IMR-90 (cell line): ENCODE data around the gene TMTC2. TPM values are rescaled to one million over a fixed set of nuclear protein-coding genes. Genes with fewer than 3 reads are reported as not detected.

Source experiments
- ATAC-seq: fragments of 200-7000 bp; cut with Tn5 transposase; 2 replicates; pipeline ENCODE4 v1.9.1; 2020; ENCODE audit warnings: low read depth, mild to moderate bottlenecking, moderate library complexity
- BruUV-seq: library from RNA; stranded (reverse); fragments of 400-500 nt; replicated peaks from 2 replicates; lab custom pipeline; 2021; lab: Mats Ljungman, UMichigan
- CTCF ChIA-PET: fragments of 300-600 bp; formaldehyde crosslinking; extraction: SDS; loops from one replicate; lab custom pipeline; 2021; ENCODE audit warnings: antibody characterized with exemption; lab: Yijun Ruan, JAX
- POLR2A ChIA-PET: fragments of 300-600 bp; sonication (Branson Sonifier 250); formaldehyde crosslinking; loops from one replicate; lab custom pipeline; 2022; ENCODE audit warnings: antibody characterized with exemption; ENCODE audit not compliant: unreplicated experiment; lab: Charles Lee
- DNase-seq: peaks from one replicate; pipeline ENCODE4 v3.0.0; 2013
- H2AFZ ChIP-seq: replicated peaks from 2 replicates; pipeline ENCODE3; 2013; ENCODE audit warnings: low read length, mild to moderate bottlenecking; ENCODE audit not compliant: poor library complexity
- H2AK5ac ChIP-seq: 2 replicates; pipeline ENCODE4 v1.6.1; 2013; ENCODE audit warnings: low read depth, low read length, inconsistent platforms
- H2AK9ac ChIP-seq: replicated peaks from 2 replicates; pipeline ENCODE3; 2013; ENCODE audit warnings: mild to moderate bottlenecking, low read depth, low read length, moderate library complexity; ENCODE audit not compliant: poor library complexity
- H2BK120ac ChIP-seq: 2 replicates; pipeline ENCODE4 v1.6.1; 2013; ENCODE audit warnings: low read depth, low read length, inconsistent platforms
- H2BK15ac ChIP-seq: 3 replicates; pipeline ENCODE4 v1.6.1; 2013; ENCODE audit warnings: low read depth, low read length, inconsistent platforms
- H2BK20ac ChIP-seq: 2 replicates; pipeline ENCODE4 v1.6.1; 2013; ENCODE audit warnings: low read depth, mild to moderate bottlenecking, inconsistent platforms, low read length, moderate library complexity
- H2BK5ac ChIP-seq: 2 replicates; pipeline ENCODE4 v1.6.1; 2013; ENCODE audit warnings: mild to moderate bottlenecking, low read depth, low read length, inconsistent platforms; ENCODE audit not compliant: poor library complexity, severe bottlenecking
- H3K14ac ChIP-seq: replicated peaks from 2 replicates; pipeline ENCODE4 v1.6.1; 2013; ENCODE audit warnings: low read depth, low read length, inconsistent platforms
- H3K18ac ChIP-seq: 2 replicates; pipeline ENCODE4 v1.6.1; 2013; ENCODE audit warnings: low read depth, low read length, control low read depth
- H3K23ac ChIP-seq: 2 replicates; pipeline ENCODE4 v1.6.1; 2013; ENCODE audit warnings: low read depth, low read length, inconsistent platforms
- H3K27ac ChIP-seq: 2 replicates; pipeline ENCODE4 v1.5.1; 2013; ENCODE audit warnings: mild to moderate bottlenecking, control low read depth, low read length; ENCODE audit not compliant: insufficient read depth
- H3K27me3 ChIP-seq: 2 replicates; pipeline ENCODE4 v1.6.1; 2013; ENCODE audit warnings: low read length; ENCODE audit not compliant: control insufficient read depth, insufficient read depth
- H3K36me3 ChIP-seq: 2 replicates; pipeline ENCODE4 v1.6.1; 2013; ENCODE audit warnings: low read length, mixed read lengths; ENCODE audit not compliant: control insufficient read depth, insufficient read depth
- H3K4ac ChIP-seq: 2 replicates; pipeline ENCODE4 v1.6.1; 2013; ENCODE audit warnings: low read depth, low read length, inconsistent platforms
- H3K4me1 ChIP-seq: 2 replicates; pipeline ENCODE4 v1.6.1; 2013; ENCODE audit warnings: low read length, mixed read lengths; ENCODE audit not compliant: control insufficient read depth, insufficient read depth
- H3K4me2 ChIP-seq: 2 replicates; pipeline ENCODE4 v1.6.1; 2013; ENCODE audit warnings: low read depth, mild to moderate bottlenecking, control low read depth, low read length, moderate library complexity
- H3K4me3 ChIP-seq: 2 replicates; pipeline ENCODE4 v1.5.1; 2013; ENCODE audit warnings: low read depth, mild to moderate bottlenecking, control low read depth, low read length, moderate library complexity; ENCODE audit not compliant: insufficient read depth
- H3K56ac ChIP-seq: 2 replicates; pipeline ENCODE4 v1.6.1; 2013; ENCODE audit warnings: low read length, inconsistent platforms; ENCODE audit not compliant: insufficient read depth; ENCODE audit errors: extremely low read depth
- H3K79me1 ChIP-seq, 2 experiments: 2 replicates each; pipeline ENCODE4 v1.6.1; 2013; ENCODE audit warnings: low read length in 2 of 2, inconsistent platforms in 1 of 2, low read depth in 1 of 2
- H3K9ac ChIP-seq: 2 replicates; pipeline ENCODE4 v1.6.1; 2013; ENCODE audit warnings: low read depth, low read length, control low read depth
- H3K9me1 ChIP-seq: 2 replicates; pipeline ENCODE4 v1.6.1; 2013; ENCODE audit warnings: low read length, inconsistent platforms; ENCODE audit not compliant: insufficient read depth
- H3K9me3 ChIP-seq: 2 replicates; pipeline ENCODE4 v1.6.1; 2013; ENCODE audit warnings: low read length; ENCODE audit not compliant: control insufficient read depth, insufficient read depth
- H4K20me1 ChIP-seq: 2 replicates; pipeline ENCODE4 v1.6.1; 2013; ENCODE audit warnings: low read length, inconsistent platforms; ENCODE audit not compliant: insufficient read depth
- H4K5ac ChIP-seq: 2 replicates; pipeline ENCODE4 v1.6.1; 2013; ENCODE audit warnings: mild to moderate bottlenecking, low read depth, low read length, control low read depth
- H4K8ac ChIP-seq, 2 experiments: 2 replicates each; pipeline ENCODE4 v1.6.1; 2013; ENCODE audit warnings: low read depth in 2 of 2, low read length in 2 of 2, control low read depth in 1 of 2, inconsistent platforms in 1 of 2
- H4K91ac ChIP-seq: 2 replicates; pipeline ENCODE4 v1.6.1; 2013; ENCODE audit warnings: low read depth, low read length, inconsistent platforms; ENCODE audit not compliant: insufficient read depth
- CTCF ChIP-seq: conservative IDR thresholded peaks from 2 replicates; pipeline ENCODE4 v1.5.1; 2012; ENCODE audit warnings: mild to moderate bottlenecking, low read depth, low read length, improper control_type of control experiment
- MAFK ChIP-seq: IDR thresholded peaks from 2 replicates; pipeline ENCODE4 v1.6.1; 2012; ENCODE audit warnings: low read depth, low read length, improper control_type of control experiment
- WGBS, 2 experiments: methylation state at CpG; one replicate each; pipeline versions ENCODE4 v1.1.5 to v1.1.7; 2013; ENCODE audit warnings: missing lambda C conversion rate in 2 of 2; ENCODE audit not compliant: insufficient read length in 1 of 2; ENCODE audit errors: extremely low coverage in 2 of 2; 5-methylcytosine and 5-hydroxymethylcytosine counted together
- dilution Hi-C: fragments of 300-500 bp; cut with HindIII; formaldehyde crosslinking; loops from one replicate; pipeline ENCODE4 v1.14.3; 2018; ENCODE audit warnings: low sequenced_read_pairs; ENCODE audit not compliant: unreplicated experiment
- in situ Hi-C: fragments of 300-500 bp; cut with MboI; formaldehyde crosslinking; loops from 3 replicates; pipeline ENCODE4 v1.14.3; 2019; ENCODE audit warnings: low sequenced_read_pairs, inconsistent platforms, mixed read lengths
- intact Hi-C: fragments of 100-400 bp; cut with micrococcal nuclease; formaldehyde crosslinking; loops from 2 replicates; pipeline ENCODE4 v1.10.0; 2022
- polyA plus RNA-seq, 3 experiments: library from polyadenylated mRNA; depleted of rRNA; stranded (reverse); fragments of >200 nt; gene quantifications; 2 replicates each; pipeline ENCODE4 v1.2.3, GENCODE V29; 2012; ENCODE audit warnings: low replicate concordance in 1 of 3
- total RNA-seq: library from RNA; depleted of rRNA; stranded (reverse); fragments of >200 nt; gene quantifications from 2 replicates; pipeline ENCODE4 v1.2.3, GENCODE V29; 2012

TMTC2 gene
- total and polyA plus RNA-seq, 2 of the 4 experiments (the other 2 are of a cell fraction) = 0.56 to 1.4 TPM

GRCh38 chr12:83027021-83027723 is 340.5 kb downstream of the TMTC2 start:
- Histone ChIP-seq H3K56ac (no peak overlapping the region), H2AK5ac (no peak overlapping the region), H3K9ac (no peak overlapping the region), H3K9me3 (no peaks in the 10 kb centered on the region), H2BK20ac (no peak overlapping the region), H3K4me3 (no peak overlapping the region), H3K4me1 (no peaks in the 10 kb centered on the region), H3K9me1 (no peaks in the 10 kb centered on the region), H3K27ac (no peak overlapping the region), H3K18ac (no peak overlapping the region), H3K4ac (no peak overlapping the region), H3K4me2 (no peak overlapping the region), H2AK9ac (no peak overlapping the region), H2BK5ac (no peak overlapping the region), H3K14ac (no peak overlapping the region), H4K5ac (no peak overlapping the region), H2BK15ac (no peak overlapping the region), H4K8ac (no peak overlapping the region), H2AFZ (no peak overlapping the region), H4K20me1 (no peaks in the 10 kb centered on the region), H3K36me3 (no peaks in the 10 kb centered on the region), H2BK120ac (no peak overlapping the region), H4K91ac (no peak overlapping the region), H3K27me3 (no peaks in the 10 kb centered on the region), H3K23ac (no peak overlapping the region), H3K79me1 (no peaks in the 10 kb centered on the region)
- WGBS, 2 experiments = no CpG with 5 or more reads among the region's 7 CpGs
- in situ Hi-C loops = no loop called here
- DNase-seq = no peak
- POLR2A ChIA-PET = no interaction called here
- intact Hi-C loops = no loop called here
- ATAC-seq = no peak
- BruUV-seq = no TSS peak
- CTCF ChIA-PET = interaction anchor here (0.7 kb wide), 1 partner anchor 216 kb away, joined by 3 read pairs; no protein-coding TSS in a partner anchor
- TF ChIP-seq CTCF (no peak), MAFK (peak; percentile 44; the same call in 1 of the 2 replicates)
- dilution Hi-C loops = no loop called here
